Mesendoderm (in vitro differentiated cells): ENCODE results near the gene MARK4.

ENCODE experiments used
- DNase-seq: peaks from one replicate; pipeline ENCODE4 v3.0.0; 2013
- H2AK5ac ChIP-seq: 2 replicates; pipeline ENCODE4 v1.6.1; 2013; ENCODE audit warnings: low read length, inconsistent platforms
- H2BK120ac ChIP-seq: 2 replicates; pipeline ENCODE4 v1.6.1; 2013; ENCODE audit warnings: low read depth, mild to moderate bottlenecking, low read length, moderate library complexity, mixed read lengths
- H2BK15ac ChIP-seq: replicated peaks from 2 replicates; pipeline ENCODE4 v1.6.1; 2013; ENCODE audit warnings: low read depth, mild to moderate bottlenecking, moderate library complexity
- H2BK5ac ChIP-seq: 2 replicates; pipeline ENCODE4 v1.6.1; 2013; ENCODE audit warnings: low read length, inconsistent platforms
- H3K18ac ChIP-seq: 2 replicates; pipeline ENCODE4 v1.6.1; 2013; ENCODE audit warnings: mild to moderate bottlenecking, low read length, mixed read lengths
- H3K23ac ChIP-seq: one replicate; pipeline ENCODE4 v1.6.1; 2013; ENCODE audit warnings: low read length
- H3K27ac ChIP-seq: 2 replicates; pipeline ENCODE4 v1.5.1; 2013; ENCODE audit warnings: low read depth, mild to moderate bottlenecking, inconsistent platforms, low read length, moderate library complexity
- H3K27me3 ChIP-seq: 2 replicates; pipeline ENCODE4 v1.6.1; 2013; ENCODE audit warnings: low read length, control low read depth, mild to moderate bottlenecking, inconsistent platforms; ENCODE audit not compliant: insufficient read depth, poor library complexity
- H3K36me3 ChIP-seq: 2 replicates; pipeline ENCODE4 v1.6.1; 2013; ENCODE audit warnings: low read length, inconsistent platforms; ENCODE audit not compliant: control insufficient read depth, insufficient read depth
- H3K4ac ChIP-seq: one replicate; pipeline ENCODE4 v1.6.1; 2013; ENCODE audit warnings: low read depth, mild to moderate bottlenecking, low read length, moderate library complexity
- H3K4me1 ChIP-seq: 2 replicates; pipeline ENCODE4 v1.6.1; 2013; ENCODE audit warnings: low read depth, low read length, inconsistent platforms; ENCODE audit not compliant: control insufficient read depth
- H3K4me2 ChIP-seq: 2 replicates; pipeline ENCODE4 v1.6.1; 2013; ENCODE audit warnings: low read length
- H3K4me3 ChIP-seq: 2 replicates; pipeline ENCODE4 v1.5.1; 2013; ENCODE audit warnings: mild to moderate bottlenecking, low read length
- H3K56ac ChIP-seq: one replicate; pipeline ENCODE4 v1.6.1; 2013; ENCODE audit warnings: low read length
- H3K79me1 ChIP-seq: 2 replicates; pipeline ENCODE4 v1.6.1; 2013; ENCODE audit warnings: low read length, inconsistent platforms
- H3K79me2 ChIP-seq: 2 replicates; pipeline ENCODE4 v1.6.1; 2013; ENCODE audit warnings: mild to moderate bottlenecking, low read length; ENCODE audit not compliant: control insufficient read depth, insufficient read depth
- H3K9ac ChIP-seq: 2 replicates; pipeline ENCODE4 v1.6.1; 2013; ENCODE audit warnings: low read length, inconsistent platforms
- H4K5ac ChIP-seq: one replicate; pipeline ENCODE4 v1.6.1; 2013; ENCODE audit warnings: low read length
- H4K8ac ChIP-seq: one replicate; pipeline ENCODE4 v1.6.1; 2013; ENCODE audit warnings: low read depth, mild to moderate bottlenecking, control low read depth, low read length, moderate library complexity
- WGBS: extraction: QIAGEN DNeasy Blood & Tissue Kit; methylation state at CpG from one replicate; pipeline ENCODE4 v1.1.7; 2013; ENCODE audit warnings: low lambda C conversion rate, missing lambda C conversion rate; ENCODE audit not compliant: insufficient coverage; ENCODE audit errors: extremely low coverage; 5-methylcytosine and 5-hydroxymethylcytosine counted together

Gene MARK4

GRCh38 chr19:45349430-45349941 is 98.4 kb downstream of the MARK4 start:
- Histone ChIP-seq H3K18ac (no peak overlapping the region), H3K79me1 (no peaks in the 10 kb centered on the region), H2BK15ac (no peak overlapping the region), H3K4me1 (no peaks in the 10 kb centered on the region), H2AK5ac (no peak overlapping the region), H3K23ac (no peak overlapping the region), H3K27me3 (no peaks in the 10 kb centered on the region), H3K4me2 (no peak overlapping the region), H3K4ac (no peak overlapping the region), H3K9ac (no peak overlapping the region), H3K27ac (no peak overlapping the region), H3K79me2 (no peaks in the 10 kb centered on the region), H4K8ac (no peak overlapping the region), H4K5ac (no peak overlapping the region), H3K4me3 (no peak overlapping the region), H3K36me3 (peaks cover 8% of the 10 kb centered on the region), H2BK5ac (no peak overlapping the region), H3K56ac (no peak overlapping the region), H2BK120ac (no peak overlapping the region)
- no peak for DNase-seq
- no CpG with 5 or more reads among the region's 17 CpGs for WGBS

DNA sequence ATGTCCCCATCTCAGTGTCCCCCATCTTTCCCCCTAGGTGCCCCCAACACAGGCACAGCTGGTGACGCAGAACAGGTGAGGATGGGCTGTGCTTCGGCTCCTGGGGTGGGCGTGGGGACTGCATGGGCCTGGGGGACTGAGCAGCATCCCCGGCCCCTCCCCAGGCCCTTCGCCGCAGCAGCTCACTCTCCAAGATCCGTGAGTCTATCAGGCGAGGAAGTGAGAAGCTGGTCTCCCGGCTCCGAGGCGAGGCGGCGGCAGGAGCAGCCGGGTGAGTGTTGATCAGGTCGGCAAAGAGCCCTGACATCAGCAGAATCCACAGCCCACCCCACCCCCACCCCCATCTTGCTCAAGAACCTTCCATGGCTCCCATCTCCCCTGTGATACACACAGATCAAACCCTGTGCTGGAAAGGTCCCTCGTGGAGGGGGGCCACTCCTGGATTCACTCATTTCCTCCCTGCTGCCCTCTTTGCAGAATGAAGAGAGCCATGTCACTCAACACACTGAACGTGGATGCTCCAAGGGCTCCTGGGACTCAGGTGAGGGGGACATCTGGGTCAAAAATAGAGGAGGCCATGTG is 99.5 kb downstream of the MARK4 start:
- no peak overlapping the region for H3K18ac ChIP-seq
- no peak overlapping the region for H4K8ac ChIP-seq
- no peaks in the 10 kb centered on the region for H3K79me2 ChIP-seq
- H3K4me3 ChIP-seq: no peak overlapping the region
- no peak overlapping the region for H3K27ac ChIP-seq
- DNase-seq: no peak
- no peak overlapping the region for H3K4ac ChIP-seq
- H3K79me1 ChIP-seq: no peaks in the 10 kb centered on the region
- no peak overlapping the region for H3K4me2 ChIP-seq
- H2BK15ac ChIP-seq: no peak overlapping the region
- H3K23ac ChIP-seq: no peak overlapping the region
- no peak overlapping the region for H2AK5ac ChIP-seq
- H3K56ac ChIP-seq: no peak overlapping the region
- no peak overlapping the region for H3K9ac ChIP-seq
- H3K4me1 ChIP-seq: no peaks in the 10 kb centered on the region
- H2BK5ac ChIP-seq: no peak overlapping the region
- no peaks in the 10 kb centered on the region for H3K27me3 ChIP-seq
- no peak overlapping the region for H4K5ac ChIP-seq
- H3K36me3 ChIP-seq: peaks cover 10% of the 10 kb centered on the region
- no CpG with 5 or more reads among the region's 17 CpGs for WGBS
- H2BK120ac ChIP-seq: no peak overlapping the region

- Histone ChIP-seq H2BK5ac (no peak overlapping the region), H3K27ac (no peak overlapping the region), H3K9ac (no peak overlapping the region), H4K5ac (no peak overlapping the region), H3K56ac (no peak overlapping the region), H3K4me1 (no peaks in the 10 kb centered on the region), H3K23ac (no peak overlapping the region), H3K27me3 (no peaks in the 10 kb centered on the region), H3K36me3 (peaks cover 10% of the 10 kb centered on the region), H3K79me2 (no peaks in the 10 kb centered on the region), H3K79me1 (no peaks in the 10 kb centered on the region), H3K4ac (no peak overlapping the region), H3K18ac (no peak overlapping the region), H2BK120ac (no peak overlapping the region), H2AK5ac (no peak overlapping the region), H3K4me3 (no peak overlapping the region), H2BK15ac (no peak overlapping the region), H4K8ac (no peak overlapping the region), H3K4me2 (no peak overlapping the region)
- WGBS: no CpG with 5 or more reads among the region's 13 CpGs
- no peak for DNase-seq
Measured at GRCh38 chr19:45351401-45351952, 100.4 kb downstream of the MARK4 start.

DNA sequence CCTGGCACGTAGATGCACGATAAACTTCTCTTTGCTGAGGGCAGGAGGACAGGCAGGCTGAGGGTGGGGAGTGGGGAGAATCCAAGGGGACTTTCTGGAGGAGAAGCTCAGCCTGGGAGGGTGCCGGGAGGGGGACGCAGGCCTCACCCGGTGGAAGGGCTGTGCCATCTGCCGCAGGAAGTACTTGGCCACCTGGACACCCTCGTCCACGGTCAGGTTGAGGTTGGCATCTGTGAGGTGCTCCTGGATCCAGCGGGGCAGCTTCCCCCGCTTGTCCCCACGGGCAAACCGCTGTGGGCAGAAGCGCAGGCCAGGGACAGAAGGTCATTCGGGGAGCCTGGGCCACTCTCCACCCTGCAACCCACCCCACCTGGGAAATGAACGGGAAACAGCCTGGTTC is 101.0 kb downstream of the MARK4 start:
- Histone ChIP-seq H3K27me3 (no peaks in the 10 kb centered on the region), H3K79me2 (no peaks in the 10 kb centered on the region), H2BK5ac (no peak overlapping the region), H3K4ac (no peak overlapping the region), H3K36me3 (peaks cover 14% of the 10 kb centered on the region), H3K18ac (no peak overlapping the region), H2AK5ac (no peak overlapping the region), H3K79me1 (no peaks in the 10 kb centered on the region), H2BK15ac (no peak overlapping the region), H3K9ac (no peak overlapping the region), H3K4me1 (no peaks in the 10 kb centered on the region), H2BK120ac (no peak overlapping the region), H3K4me3 (no peak overlapping the region), H3K23ac (no peak overlapping the region), H3K56ac (no peak overlapping the region), H3K27ac (no peak overlapping the region), H3K4me2 (no peak overlapping the region), H4K5ac (no peak overlapping the region), H4K8ac (no peak overlapping the region)
- DNase-seq: no peak
- no CpG with 5 or more reads among the region's 15 CpGs for WGBS

DNA sequence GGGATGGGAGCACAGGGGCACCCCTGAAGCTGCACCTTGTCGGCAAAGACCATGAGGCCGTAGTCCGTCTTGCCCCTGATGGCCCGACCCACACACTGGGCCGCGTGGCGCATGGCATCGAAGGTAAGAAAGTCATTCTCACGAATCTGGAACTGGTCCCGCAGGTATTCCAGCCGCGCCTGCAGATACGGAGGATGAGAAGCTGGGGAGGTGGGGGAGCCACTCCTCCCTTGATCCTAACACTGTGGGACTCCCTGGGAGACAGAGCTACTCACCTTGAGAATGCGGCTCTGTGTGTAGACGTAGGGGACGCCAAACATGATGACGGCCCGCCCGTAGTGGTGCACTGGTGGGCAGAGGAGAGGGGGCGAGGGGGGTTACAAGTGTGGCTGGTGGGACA is 101.4 kb downstream of the MARK4 start:
- no peak overlapping the region for H2BK5ac ChIP-seq
- H2BK120ac ChIP-seq: no peak overlapping the region
- no peaks in the 10 kb centered on the region for H3K79me2 ChIP-seq
- no peak overlapping the region for H4K5ac ChIP-seq
- no CpG with 5 or more reads among the region's 20 CpGs for WGBS
- no peak overlapping the region for H3K18ac ChIP-seq
- no peaks in the 10 kb centered on the region for H3K4me1 ChIP-seq
- no peak overlapping the region for H3K56ac ChIP-seq
- H3K27me3 ChIP-seq: no peaks in the 10 kb centered on the region
- H3K23ac ChIP-seq: no peak overlapping the region
- H2AK5ac ChIP-seq: no peak overlapping the region
- no peak overlapping the region for H4K8ac ChIP-seq
- H3K4ac ChIP-seq: no peak overlapping the region
- H3K79me1 ChIP-seq: no peaks in the 10 kb centered on the region
- no peak overlapping the region for H3K4me3 ChIP-seq
- H2BK15ac ChIP-seq: no peak overlapping the region
- no peak overlapping the region for H3K27ac ChIP-seq
- peaks cover 14% of the 10 kb centered on the region for H3K36me3 ChIP-seq
- H3K9ac ChIP-seq: no peak overlapping the region
- H3K4me2 ChIP-seq: no peak overlapping the region
- no peak for DNase-seq
